Activated CD4-positive, alpha-beta T cell treated with anti-CD3 and anti-CD28 coated beads, Interleukin-2, amount 50 U/mL, for 16 hours (primary cell): ENCODE data around the gene SLCO4A1.

ENCODE experiments used
- DNase-seq: peaks from one replicate; pipeline ENCODE4 v3.0.0-alpha.2; 2020

SLCO4A1 gene, protein sequence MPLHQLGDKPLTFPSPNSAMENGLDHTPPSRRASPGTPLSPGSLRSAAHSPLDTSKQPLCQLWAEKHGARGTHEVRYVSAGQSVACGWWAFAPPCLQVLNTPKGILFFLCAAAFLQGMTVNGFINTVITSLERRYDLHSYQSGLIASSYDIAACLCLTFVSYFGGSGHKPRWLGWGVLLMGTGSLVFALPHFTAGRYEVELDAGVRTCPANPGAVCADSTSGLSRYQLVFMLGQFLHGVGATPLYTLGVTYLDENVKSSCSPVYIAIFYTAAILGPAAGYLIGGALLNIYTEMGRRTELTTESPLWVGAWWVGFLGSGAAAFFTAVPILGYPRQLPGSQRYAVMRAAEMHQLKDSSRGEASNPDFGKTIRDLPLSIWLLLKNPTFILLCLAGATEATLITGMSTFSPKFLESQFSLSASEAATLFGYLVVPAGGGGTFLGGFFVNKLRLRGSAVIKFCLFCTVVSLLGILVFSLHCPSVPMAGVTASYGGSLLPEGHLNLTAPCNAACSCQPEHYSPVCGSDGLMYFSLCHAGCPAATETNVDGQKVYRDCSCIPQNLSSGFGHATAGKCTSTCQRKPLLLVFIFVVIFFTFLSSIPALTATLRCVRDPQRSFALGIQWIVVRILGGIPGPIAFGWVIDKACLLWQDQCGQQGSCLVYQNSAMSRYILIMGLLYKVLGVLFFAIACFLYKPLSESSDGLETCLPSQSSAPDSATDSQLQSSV

DNA sequence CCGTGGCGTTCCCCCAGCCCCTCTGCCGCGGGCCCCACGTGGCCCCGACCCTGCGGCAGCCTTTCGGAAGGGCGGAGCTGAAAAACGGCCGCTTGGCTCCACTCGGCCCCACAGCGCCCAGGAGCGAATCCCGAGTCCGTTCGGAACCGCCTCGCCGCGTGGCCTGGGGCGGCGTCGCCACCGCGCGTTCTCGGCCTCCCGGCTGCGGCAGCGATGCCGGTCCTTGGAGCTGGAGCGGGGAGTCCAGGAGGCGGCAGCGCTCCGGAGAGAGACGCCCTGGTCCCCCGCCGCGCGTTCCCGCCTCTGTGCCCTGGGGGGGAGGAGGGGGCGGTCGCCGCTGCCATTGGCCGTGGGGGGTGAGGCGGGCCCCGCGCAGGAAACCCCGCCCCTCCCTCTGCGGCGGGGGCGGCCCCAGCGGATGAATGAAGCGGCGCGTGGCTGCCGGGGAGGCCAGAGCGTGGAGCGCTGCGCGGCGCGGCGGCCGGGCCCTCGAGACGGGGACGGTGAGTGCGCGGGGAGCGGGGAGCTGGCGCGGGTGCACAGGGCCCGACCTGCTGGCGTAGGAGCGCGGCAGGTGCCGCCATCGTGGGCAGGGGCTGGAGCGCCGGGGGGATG, at the start of gene SLCO4A1:
TSS of gene SLCO4A1 (plus strand) at position 453 of the 615 bp plus-strand sequence. CDS start 13,952 bp downstream, outside the sequence.
- peak; percentile 90 for DNase-seq

DNA sequence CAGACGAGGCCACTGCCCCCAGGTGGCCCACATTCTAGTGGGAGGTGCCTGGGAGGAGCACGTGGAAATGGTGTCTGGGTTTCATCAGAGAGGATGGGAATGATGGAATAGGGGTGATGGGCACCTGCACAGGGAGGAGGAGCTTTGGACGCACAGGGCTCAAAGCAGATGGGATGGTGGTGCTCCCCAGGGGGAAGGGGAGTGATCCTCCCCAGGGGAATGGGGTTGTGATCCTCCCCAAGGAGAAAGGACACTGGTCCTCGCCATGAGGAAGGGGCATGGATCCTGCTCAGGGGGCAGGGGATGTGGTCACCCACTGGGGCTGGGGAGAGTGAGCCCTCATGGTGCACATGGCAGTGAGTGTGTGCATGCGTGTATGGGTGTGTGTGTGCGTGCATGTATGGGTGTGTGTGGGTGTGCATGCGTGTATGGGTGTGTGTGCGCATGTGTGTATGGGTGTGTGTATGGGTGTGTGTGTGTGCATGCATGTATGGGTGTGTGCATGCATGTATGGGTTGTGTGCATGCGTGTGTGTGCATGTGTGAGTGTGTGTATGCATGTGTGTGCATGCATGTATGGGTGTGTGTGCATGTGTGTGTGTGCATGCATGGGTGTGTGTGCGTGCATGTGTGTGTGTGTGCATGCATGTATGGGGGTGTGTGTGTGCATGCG, 49.7 kb upstream of the SLCO4A1 start:
- no peak for DNase-seq

GRCh38 chr20:62593616-62594015, 48.7 kb upstream of the SLCO4A1 start:
- no peak for DNase-seq

DNA sequence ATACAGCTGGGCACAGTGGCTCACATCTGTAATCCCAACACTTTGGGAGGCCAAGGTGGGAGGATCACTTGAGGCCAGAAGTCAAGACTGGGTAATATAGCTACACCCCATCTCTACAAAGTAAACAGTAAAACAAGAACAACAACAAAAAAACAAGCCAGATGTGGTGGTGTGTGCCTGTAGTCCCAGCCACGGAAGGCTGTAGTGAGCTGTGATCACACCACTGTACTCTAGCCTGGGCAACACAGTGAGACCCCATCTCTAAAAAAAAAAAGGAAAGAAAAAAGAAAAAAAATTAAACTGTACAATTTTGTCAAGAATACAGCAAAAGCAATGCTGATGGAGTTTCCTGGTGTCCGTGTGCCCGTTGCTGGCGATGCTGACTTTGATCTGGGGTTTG, 47.2 kb upstream of the SLCO4A1 start:
- DNase-seq, result no peak

- no peak for DNase-seq
Observed at GRCh38 chr20:62595491-62595890, 46.8 kb upstream of the SLCO4A1 start.

DNA sequence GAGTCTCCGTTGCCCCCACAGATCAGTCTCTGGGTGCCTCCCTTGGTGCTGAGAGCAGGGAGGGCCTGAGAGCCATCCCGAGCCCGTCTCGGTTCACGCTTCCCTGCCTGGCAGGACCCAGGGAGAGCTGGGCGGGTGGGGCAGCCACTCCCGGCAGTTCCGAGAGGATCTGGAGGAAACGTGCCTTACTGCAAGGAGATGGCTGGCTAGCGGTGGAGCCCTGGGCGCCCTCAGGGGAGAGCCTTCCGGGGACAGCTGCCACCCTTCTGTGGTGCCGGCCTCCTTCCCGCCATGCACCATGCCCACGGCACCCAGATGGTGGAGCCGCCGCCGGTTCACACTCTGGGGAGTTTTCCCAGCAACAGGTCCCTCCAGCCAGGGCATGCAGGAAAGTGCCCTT, 45.8 kb upstream of the SLCO4A1 start:
- DNase-seq, result no peak

GRCh38 chr20:62596921-62597320, 45.4 kb upstream of the SLCO4A1 start:
- no peak for DNase-seq

- no peak for DNase-seq
Observed at GRCh38 chr20:62597416-62598115, 44.7 kb upstream of the SLCO4A1 start.

- peak; percentile 31 for DNase-seq
Observed at GRCh38 chr20:62598761-62599194, 43.5 kb upstream of the SLCO4A1 start.

DNA sequence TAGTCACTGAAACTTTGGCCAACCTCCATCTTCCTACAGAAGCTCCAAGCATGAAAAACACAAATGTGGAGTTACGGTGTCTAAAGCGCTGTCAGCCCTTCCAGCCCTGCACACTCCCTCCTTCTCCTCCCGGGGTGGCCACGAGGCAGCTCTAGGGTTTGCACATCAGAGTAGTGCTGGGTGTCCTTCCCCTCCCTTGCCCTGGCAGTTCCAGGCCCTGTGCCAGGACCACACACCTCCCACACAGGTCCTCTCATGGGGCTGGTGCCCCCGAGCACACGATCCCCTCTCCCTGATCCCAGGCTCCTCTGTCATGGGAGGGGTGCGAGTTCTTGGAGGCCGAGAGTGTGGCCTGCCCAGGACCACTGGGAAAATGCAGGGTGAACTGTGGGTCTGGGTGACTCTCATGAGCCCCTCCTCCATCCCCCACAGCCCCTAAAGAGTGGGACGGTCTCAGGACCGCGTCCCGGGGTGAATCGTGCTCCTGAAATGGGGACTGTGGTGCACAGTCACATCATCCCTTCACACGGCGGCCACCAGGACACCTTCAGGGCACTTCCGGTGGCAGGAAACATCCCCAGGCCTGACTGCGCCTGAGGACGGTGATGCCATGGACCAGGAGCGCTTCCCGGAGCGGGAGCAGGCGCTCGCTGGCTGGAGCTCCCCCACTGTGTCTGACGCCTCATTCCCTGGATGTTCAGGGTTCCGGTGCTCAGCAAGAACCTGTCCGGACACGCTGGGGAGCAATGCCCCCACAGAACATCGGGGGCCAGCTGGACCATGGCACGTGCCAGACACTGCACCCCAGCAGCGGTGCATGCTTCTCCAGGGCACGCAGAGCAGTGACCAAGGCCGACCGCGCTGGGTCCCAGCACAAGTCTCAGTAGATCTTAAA, 42.8 kb upstream of the SLCO4A1 start:
- no peak for DNase-seq

GRCh38 chr20:62601172-62601571, 41.1 kb upstream of the SLCO4A1 start:
- DNase-seq, result no peak

DNA sequence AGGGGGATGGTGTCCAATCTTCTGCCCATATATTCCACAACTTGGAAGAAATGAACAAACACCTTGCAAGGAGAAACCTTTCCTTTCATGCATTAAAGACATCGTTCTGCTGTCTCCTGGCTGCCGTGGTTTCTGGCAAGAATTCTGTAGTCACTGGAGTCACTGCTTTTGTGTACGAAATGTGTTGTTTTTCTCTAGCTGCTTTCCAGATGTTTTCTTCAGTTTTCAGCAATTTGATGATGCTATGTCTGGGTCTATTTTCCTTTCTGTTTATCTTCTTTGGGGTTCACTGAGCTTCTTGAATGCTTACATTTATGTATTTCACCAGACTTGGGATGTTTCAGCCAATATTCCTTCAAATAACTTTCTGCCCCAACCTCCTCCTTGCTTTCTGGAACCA, 40.6 kb upstream of the SLCO4A1 start:
- DNase-seq, result no peak

- peak; percentile 27 for DNase-seq
Observed at GRCh38 chr20:62602550-62602949, 39.8 kb upstream of the SLCO4A1 start.

GRCh38 chr20:62603021-62603906, 39.0 kb upstream of the SLCO4A1 start:
- peak; percentile 51 for DNase-seq

DNA sequence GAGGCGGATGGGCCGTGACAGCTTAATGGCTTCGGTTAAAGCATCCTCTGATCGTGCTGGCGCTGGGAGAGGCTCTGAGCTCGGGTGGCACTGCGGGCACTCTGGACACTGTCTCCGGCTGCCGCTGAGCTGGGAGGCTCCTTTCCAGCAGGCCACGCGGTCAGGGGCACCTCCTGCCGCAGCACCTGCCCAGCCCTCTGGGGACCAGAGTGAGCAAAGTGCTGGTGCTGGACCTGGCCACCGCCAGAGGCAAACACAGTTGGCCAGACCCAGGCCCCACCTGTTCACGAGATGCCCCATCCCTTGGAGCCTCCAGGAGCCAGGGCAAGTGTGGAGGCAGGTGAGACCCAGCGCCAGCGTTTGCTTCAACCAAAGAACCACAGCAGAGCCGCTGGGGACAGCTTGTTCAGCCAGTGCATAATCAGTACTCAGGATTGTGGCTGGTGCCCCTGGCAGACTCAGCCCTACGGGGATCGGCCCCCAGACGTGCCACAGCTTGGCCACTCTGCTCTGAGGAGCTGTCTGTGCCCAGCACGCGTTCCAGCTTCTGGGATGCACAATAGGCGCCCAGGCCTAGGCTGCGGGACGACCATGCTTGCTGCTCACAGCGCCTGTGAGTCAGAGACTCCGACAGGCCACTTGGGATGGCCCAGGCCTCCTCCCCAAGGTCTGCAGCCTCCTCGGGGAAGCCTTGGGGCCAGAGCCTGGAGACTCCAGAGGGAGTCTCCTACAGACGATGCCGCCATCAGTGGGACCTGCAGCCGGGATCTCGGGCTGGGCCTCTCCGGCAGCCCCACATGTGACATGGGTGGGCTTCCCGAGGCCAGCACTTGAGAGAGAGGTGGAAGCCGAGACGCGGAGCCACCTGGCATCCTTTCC, 38.2 kb upstream of the SLCO4A1 start:
- no peak for DNase-seq

- no peak for DNase-seq
Observed at GRCh38 chr20:62604796-62605195, 37.5 kb upstream of the SLCO4A1 start.

GRCh38 chr20:62605236-62605943, 36.9 kb upstream of the SLCO4A1 start:
- DNase-seq, result no peak

GRCh38 chr20:62606016-62606415, 36.3 kb upstream of the SLCO4A1 start:
- no peak for DNase-seq
